GM21367 (cell line): Measurements from ENCODE around the gene AQP12A.

Source experiments
- ATAC-seq: cut with Tn5 transposase; IDR thresholded peaks from one replicate; pipeline ENCODE4 v1.9.1; 2021; ENCODE audit not compliant: unreplicated experiment

Gene AQP12A

GRCh38 chr2:240737958-240738357, 46.3 kb downstream of the AQP12A start:
- ATAC-seq: no peak

DNA sequence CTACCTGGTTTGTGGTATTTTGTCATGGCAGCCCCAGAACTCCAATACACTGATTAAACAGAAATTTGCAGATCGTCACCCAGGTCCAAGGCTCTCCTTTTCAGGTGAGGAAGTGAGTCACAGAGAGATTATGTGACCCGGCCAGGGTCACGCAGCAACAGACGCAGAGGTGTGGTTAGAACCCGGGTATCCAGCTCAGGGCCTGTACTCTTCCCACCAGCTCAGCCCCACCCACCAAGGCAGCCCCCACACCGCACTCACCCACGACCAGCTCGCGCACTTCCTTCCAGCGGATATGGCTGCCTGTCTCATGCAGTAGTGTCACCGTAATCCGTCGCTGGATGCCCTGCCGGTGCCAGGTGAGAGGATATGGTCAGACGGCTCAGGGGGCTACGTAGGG, 48.1 kb downstream of the AQP12A start:
- ATAC-seq: no peak

DNA sequence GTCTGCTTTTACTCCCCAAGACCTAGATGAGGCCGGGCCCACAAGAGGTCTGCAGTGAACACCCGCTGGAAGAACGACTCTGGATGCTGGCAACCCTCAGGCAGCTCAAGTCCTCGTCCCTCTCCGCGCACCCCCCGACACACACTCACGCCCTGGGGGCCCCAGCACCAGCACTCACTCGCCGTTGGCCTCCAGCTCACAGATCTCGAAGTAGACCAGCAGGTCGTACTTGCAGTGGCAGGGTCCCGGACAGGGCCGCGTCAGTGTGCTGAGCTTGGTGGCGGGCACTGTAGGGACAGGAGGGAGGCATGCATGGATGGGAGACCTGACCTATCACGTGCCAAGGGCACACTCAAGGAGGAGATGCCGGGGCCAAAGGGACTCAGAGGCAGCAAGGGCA, 49.4 kb downstream of the AQP12A start:
- no peak for ATAC-seq

DNA sequence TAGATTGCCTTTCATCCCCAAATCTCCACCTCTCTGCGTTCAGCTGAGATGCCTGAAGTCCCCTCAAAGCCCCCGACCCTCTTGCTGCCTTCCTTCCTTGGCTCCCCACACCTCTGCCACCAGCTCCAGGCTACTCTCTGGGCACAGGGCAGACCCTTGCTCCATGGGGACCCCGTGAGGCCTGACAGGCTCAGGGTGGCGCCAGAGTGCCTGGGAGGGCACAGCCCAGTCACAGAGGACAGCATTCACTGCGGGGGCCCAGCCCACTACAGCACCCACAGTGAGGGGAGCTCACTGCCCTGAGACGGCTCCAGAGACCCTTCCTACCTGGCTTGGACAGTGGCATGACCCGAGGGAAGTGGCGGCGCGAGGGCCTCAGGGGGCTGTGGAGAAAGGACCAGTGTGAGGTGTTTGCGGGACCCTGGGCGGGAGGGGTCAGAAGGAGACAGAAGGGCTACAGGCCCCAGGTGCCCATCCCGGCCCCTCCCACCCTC, 51.0 kb downstream of the AQP12A start:
- ATAC-seq: no peak

DNA sequence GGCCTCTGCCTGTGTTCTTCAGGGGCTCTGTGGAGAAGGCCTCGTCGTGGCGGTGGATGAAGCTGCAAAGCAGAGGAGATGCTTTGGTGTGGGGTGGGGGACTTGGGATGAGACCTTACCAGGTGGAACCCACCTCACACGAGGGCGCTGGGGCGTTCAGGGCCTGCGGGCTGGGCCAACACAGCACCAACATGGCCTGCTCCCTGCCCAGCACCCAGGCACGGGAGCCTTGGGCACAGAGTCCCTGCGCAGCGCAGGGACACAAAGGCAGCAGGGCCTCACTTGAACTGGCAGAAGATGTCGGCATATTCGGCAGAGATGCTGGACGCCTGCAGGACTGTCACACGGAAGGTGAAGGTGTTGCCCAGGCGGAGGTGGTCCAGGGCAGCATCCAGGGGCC, 53.8 kb downstream of the AQP12A start:
- ATAC-seq: no peak

GRCh38 chr2:240745962-240746361, 54.3 kb downstream of the AQP12A start:
- ATAC-seq: no peak

GRCh38 chr2:240746671-240747070, 55.0 kb downstream of the AQP12A start:
- ATAC-seq: no peak

DNA sequence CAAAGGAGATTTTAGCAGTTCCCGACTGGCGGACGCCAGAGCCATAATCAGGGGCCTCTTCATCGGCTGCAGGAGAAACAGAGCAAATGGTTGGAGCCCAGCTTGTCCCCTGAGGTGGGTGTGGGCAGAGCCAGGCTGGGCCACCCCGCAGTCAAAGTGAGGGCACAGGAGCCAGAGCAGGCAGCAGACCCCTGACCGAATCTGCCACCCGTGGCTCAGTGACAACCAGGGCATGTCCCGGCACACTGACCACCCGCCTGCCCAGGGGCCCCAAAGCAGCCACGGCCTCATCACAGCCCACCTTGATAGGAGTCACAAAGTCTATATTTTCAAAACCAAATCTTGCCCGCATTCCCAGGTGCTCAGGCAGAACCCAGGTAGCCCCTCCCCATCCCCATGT, 55.6 kb downstream of the AQP12A start:
- ATAC-seq: no peak
